Activated naive CD8-positive, alpha-beta T cell (primary cell): ENCODE measurements around the gene CYTH1.

Experiments used
- H3K27ac Mint-ChIP-seq: one replicate; pipeline ENCODE4 v1.8.0; 2021; ENCODE audit warnings: mixed read lengths
- H3K27me3 Mint-ChIP-seq: one replicate; pipeline ENCODE4 v1.8.0; 2021; ENCODE audit warnings: mixed read lengths
- H3K36me3 Mint-ChIP-seq: one replicate; pipeline ENCODE4 v1.8.0; 2021; ENCODE audit warnings: mixed read lengths
- H3K4me1 Mint-ChIP-seq: one replicate; pipeline ENCODE4 v1.8.0; 2021; ENCODE audit warnings: low read depth, mixed read lengths
- H3K4me3 Mint-ChIP-seq: one replicate; pipeline ENCODE4 v1.8.0; 2021; ENCODE audit warnings: mild to moderate bottlenecking, mixed read lengths
- H3K9me3 Mint-ChIP-seq: one replicate; pipeline ENCODE4 v1.8.0; 2021; ENCODE audit warnings: low read depth, mixed read lengths

Gene CYTH1, protein sequence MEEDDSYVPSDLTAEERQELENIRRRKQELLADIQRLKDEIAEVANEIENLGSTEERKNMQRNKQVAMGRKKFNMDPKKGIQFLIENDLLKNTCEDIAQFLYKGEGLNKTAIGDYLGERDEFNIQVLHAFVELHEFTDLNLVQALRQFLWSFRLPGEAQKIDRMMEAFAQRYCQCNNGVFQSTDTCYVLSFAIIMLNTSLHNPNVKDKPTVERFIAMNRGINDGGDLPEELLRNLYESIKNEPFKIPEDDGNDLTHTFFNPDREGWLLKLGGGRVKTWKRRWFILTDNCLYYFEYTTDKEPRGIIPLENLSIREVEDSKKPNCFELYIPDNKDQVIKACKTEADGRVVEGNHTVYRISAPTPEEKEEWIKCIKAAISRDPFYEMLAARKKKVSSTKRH

DNA sequence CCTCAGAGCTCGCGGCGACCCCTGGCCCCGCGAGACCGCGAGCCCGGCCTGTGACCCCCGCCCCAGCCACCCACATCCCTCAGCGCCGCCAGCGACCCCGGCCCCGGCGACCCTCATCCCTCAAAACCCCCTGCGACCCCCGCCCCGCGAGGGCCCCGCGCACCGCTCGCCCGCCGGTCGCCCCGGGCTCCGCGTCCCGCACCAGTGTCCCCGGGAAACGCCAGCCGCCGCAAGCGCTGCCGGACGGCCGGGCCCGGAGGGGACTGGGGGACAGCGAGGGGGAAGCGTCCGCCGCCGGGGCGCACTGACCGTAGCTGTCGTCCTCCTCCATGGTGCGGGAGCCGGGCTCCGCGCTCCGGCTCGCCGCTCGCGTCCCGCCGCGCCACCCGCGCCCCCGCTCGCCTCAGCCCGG is at the start of gene CYTH1:
CYTH1 (minus strand) TSS at position 381 of the 412 bp plus-strand sequence; CDS start at position 331, 50 bp downstream.
- H3K4me1 Mint-ChIP-seq: peaks cover 56% of the 10 kb centered on the region
- H3K36me3 Mint-ChIP-seq: no peaks in the 10 kb centered on the region
- no peaks in the 10 kb centered on the region for H3K9me3 Mint-ChIP-seq
- peak within 1 kb of the TSS; percentile 96 for H3K4me3 Mint-ChIP-seq
- H3K27me3 Mint-ChIP-seq: no peaks in the 10 kb centered on the region
- H3K27ac Mint-ChIP-seq: peak within 1 kb of the TSS; percentile 95

GRCh38 chr17:78829477-78829876 is 47.4 kb upstream of the CYTH1 start:
- no peaks in the 10 kb centered on the region for H3K9me3 Mint-ChIP-seq

DNA sequence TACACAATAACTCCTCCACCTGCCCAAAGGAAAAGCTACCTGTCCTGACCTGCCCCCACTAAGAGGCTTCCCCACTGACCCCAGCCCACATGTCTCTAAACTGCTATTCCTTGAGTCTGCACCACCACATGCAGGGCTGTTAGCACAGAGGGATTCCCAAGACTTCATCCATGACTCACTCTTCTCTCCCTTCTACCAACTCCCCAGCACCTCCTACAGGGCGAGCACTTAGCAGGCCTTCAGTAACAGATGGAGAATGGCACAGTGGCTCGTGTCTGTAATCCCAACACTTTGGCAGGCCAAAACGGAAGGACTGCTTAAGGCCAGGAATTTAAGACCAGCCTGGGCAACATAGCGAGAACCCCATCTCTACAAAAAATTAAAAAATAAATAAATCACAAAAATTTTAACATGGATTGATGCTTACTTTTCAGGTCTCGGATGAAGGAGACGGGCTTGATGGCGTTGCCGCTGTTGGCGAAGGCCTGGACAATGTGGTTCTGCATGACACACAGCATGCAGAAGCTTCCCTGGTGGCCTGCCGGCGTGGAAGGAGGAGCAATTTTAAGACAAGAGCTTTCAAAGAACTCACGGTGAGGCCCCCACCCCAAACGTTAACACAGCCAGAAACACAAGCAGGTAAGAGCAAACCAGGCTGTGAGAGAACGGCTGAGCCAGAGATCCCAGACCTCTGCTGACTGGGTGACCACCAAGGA is 46.6 kb upstream of the CYTH1 start:
- Mint-ChIP-seq H3K27me3 (no peaks in the 10 kb centered on the region), H3K4me3 (no peak overlapping the region), H3K36me3 (peaks cover 15% of the 10 kb centered on the region), H3K27ac (no peak overlapping the region), H3K4me1 (peaks cover 38% of the 10 kb centered on the region), H3K9me3 (no peaks in the 10 kb centered on the region)

More at GRCh38 chr17:78829477-78829876, 47.4 kb upstream of the CYTH1 start:
- Mint-ChIP-seq H3K36me3 (peaks cover 15% of the 10 kb centered on the region), H3K4me3 (no peak overlapping the region), H3K27me3 (no peaks in the 10 kb centered on the region), H3K27ac (no peak overlapping the region), H3K4me1 (peaks cover 38% of the 10 kb centered on the region)

GRCh38 chr17:78826836-78827509 is 44.9 kb upstream of the CYTH1 start:
- no peak overlapping the region for H3K27ac Mint-ChIP-seq
- no peaks in the 10 kb centered on the region for H3K9me3 Mint-ChIP-seq
- no peaks in the 10 kb centered on the region for H3K27me3 Mint-ChIP-seq
- peaks cover 34% of the 10 kb centered on the region for H3K4me1 Mint-ChIP-seq
- H3K4me3 Mint-ChIP-seq: no peak overlapping the region
- peaks cover 13% of the 10 kb centered on the region for H3K36me3 Mint-ChIP-seq

GRCh38 chr17:78826421-78826820 is 44.3 kb upstream of the CYTH1 start:
- Mint-ChIP-seq H3K4me3 (no peak overlapping the region), H3K4me1 (peaks cover 35% of the 10 kb centered on the region), H3K27ac (no peak overlapping the region), H3K27me3 (no peaks in the 10 kb centered on the region), H3K9me3 (no peaks in the 10 kb centered on the region), H3K36me3 (peaks cover 13% of the 10 kb centered on the region)

DNA sequence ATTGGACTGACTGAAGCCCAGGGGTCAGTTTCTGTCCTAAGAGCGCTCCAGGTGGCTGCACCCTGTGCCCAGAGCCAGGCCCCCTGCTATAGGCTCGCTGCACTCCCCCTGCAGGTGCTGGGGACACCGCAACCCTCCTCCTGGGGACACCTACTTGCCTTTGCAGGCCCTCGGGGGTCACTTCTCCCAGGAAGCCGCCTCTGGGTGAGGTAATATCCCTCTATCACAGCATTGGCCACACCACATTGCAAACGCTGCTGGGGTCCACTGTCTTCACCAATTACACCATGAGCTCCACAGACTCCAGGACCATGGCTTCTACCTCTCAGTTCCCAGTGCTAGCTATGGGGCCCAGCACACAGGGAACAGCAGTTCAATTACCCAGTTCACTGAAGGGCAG is 43.6 kb upstream of the CYTH1 start:
- Mint-ChIP-seq H3K4me3 (no peak overlapping the region), H3K4me1 (peaks cover 39% of the 10 kb centered on the region), H3K27ac (peak overlapping the region; percentile 41), H3K27me3 (no peaks in the 10 kb centered on the region), H3K36me3 (peaks cover 13% of the 10 kb centered on the region), H3K9me3 (no peaks in the 10 kb centered on the region)

GRCh38 chr17:78824240-78824639 is 42.2 kb upstream of the CYTH1 start:
- Mint-ChIP-seq H3K4me3 (no peak overlapping the region), H3K27me3 (no peaks in the 10 kb centered on the region), H3K27ac (no peak overlapping the region), H3K4me1 (peaks cover 45% of the 10 kb centered on the region), H3K36me3 (peaks cover 10% of the 10 kb centered on the region), H3K9me3 (no peaks in the 10 kb centered on the region)

- Mint-ChIP-seq H3K9me3 (no peaks in the 10 kb centered on the region), H3K27ac (no peak overlapping the region), H3K4me3 (no peak overlapping the region)
These were observed 41.4 kb upstream of the CYTH1 start for GRCh38 chr17:78823282-78824046.

GRCh38 chr17:78822552-78822951 is 40.5 kb upstream of the CYTH1 start:
- Mint-ChIP-seq H3K4me1 (peaks cover 56% of the 10 kb centered on the region), H3K9me3 (no peaks in the 10 kb centered on the region), H3K27ac (peak overlapping the region; percentile 50), H3K4me3 (no peak overlapping the region), H3K27me3 (no peaks in the 10 kb centered on the region), H3K36me3 (peaks cover 14% of the 10 kb centered on the region)

More at GRCh38 chr17:78823282-78824046, 41.4 kb upstream of the CYTH1 start:
- Mint-ChIP-seq H3K36me3 (peaks cover 16% of the 10 kb centered on the region), H3K27me3 (no peaks in the 10 kb centered on the region), H3K4me1 (peaks cover 52% of the 10 kb centered on the region)

- H3K27me3 Mint-ChIP-seq: no peaks in the 10 kb centered on the region
- no peaks in the 10 kb centered on the region for H3K9me3 Mint-ChIP-seq
- H3K36me3 Mint-ChIP-seq: peaks cover 15% of the 10 kb centered on the region
- H3K4me3 Mint-ChIP-seq: no peak overlapping the region
- H3K27ac Mint-ChIP-seq: no peak overlapping the region
- peaks cover 62% of the 10 kb centered on the region for H3K4me1 Mint-ChIP-seq
These were observed 39.9 kb upstream of the CYTH1 start for GRCh38 chr17:78821961-78822360.

DNA sequence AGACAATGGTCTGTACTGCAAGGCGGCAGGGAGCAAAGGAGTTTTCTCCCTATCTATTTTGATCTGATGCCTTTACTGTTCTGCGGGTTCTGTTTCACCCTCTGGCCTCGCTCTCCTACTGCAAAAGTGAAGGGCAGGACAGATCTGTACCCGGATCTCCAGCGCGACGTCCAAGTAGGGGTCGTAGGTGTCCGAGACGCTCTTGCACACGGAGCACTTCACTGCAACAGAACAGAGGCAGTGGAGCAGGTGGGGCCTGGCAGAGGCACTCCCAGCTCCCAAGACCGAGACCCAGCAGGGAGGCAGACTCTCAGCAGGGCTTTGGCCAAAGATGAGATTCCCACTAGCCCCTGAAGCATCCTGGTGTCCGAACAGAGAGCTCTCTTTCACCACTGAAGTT is 38.8 kb upstream of the CYTH1 start:
- peak overlapping the region; percentile 16 for H3K27ac Mint-ChIP-seq
- H3K9me3 Mint-ChIP-seq: no peaks in the 10 kb centered on the region
- no peaks in the 10 kb centered on the region for H3K27me3 Mint-ChIP-seq
- H3K4me1 Mint-ChIP-seq: peaks cover 65% of the 10 kb centered on the region
- peaks cover 18% of the 10 kb centered on the region for H3K36me3 Mint-ChIP-seq
- H3K4me3 Mint-ChIP-seq: no peak overlapping the region

DNA sequence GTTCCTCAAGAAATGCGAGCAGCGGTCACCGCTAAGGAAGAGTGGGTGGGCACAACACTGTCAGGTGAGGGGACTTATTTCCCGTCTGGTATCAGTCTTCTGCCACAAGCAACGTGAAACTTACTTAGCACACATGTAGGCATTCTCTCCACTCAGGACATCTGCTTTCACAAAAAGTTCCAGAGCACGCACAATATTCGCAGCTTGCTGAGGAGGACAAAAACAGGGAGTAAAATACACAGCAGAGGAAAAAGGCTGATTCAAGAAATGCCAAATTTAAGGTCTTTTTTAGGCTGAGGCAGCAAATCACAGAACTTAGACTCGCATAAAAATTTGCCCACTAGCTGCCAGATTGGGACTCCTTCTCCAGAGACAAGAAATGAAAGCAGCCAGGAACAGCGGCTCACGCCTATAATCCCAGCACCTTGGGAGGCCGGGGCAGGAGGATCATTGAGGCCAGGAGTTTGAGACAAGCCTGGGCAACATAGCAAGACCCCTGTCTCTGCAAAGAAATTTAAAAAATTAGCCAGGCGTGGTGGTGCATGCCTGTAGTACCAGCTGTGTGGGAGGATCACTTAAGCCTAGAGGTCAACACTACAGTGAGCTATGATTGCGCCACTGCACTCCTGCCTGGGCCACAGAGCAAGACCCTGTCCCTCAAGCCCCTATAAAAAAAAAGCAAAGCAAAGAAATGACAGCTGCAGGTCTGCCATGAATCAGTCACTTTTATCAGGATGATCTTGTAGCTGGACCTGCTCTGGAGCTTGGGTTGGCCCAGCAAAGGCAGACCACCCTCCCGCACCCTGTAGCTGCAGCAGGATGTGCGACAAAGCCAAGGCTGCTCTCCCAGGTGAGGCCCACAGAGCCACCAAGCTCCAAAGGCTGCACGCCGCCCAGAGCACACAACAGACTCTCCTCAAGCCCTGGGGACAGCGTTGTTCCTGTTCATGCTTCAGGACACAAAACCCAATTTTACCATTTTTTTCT is 38.0 kb upstream of the CYTH1 start:
- H3K4me3 Mint-ChIP-seq: peak overlapping the region; percentile 79
- no peaks in the 10 kb centered on the region for H3K27me3 Mint-ChIP-seq
- H3K36me3 Mint-ChIP-seq: peaks cover 24% of the 10 kb centered on the region
- H3K27ac Mint-ChIP-seq: peak overlapping the region; percentile 94
- no peaks in the 10 kb centered on the region for H3K9me3 Mint-ChIP-seq
- peaks cover 64% of the 10 kb centered on the region for H3K4me1 Mint-ChIP-seq

- Mint-ChIP-seq H3K36me3 (peaks cover 22% of the 10 kb centered on the region), H3K4me3 (peak overlapping the region; percentile 79), H3K4me1 (peaks cover 58% of the 10 kb centered on the region), H3K27me3 (no peaks in the 10 kb centered on the region), H3K27ac (peak overlapping the region; percentile 94), H3K9me3 (no peaks in the 10 kb centered on the region)
These were observed 37.3 kb upstream of the CYTH1 start for GRCh38 chr17:78819402-78819801.
